C4-2B (cell line): Measurements from ENCODE around the gene IQGAP2.

Experiments used
- ZFX ChIP-seq: fragments of 450-650 bp; IDR thresholded peaks from 2 replicates; pipeline ENCODE4 v1.6.1; 2017
- TF ChIP-seq, protein P1 (sequence below): fragments of 450-650 bp; conservative IDR thresholded peaks from 2 replicates; pipeline ENCODE4 v1.5.1; 2017; ENCODE audit warnings: mild to moderate bottlenecking

DNA sequence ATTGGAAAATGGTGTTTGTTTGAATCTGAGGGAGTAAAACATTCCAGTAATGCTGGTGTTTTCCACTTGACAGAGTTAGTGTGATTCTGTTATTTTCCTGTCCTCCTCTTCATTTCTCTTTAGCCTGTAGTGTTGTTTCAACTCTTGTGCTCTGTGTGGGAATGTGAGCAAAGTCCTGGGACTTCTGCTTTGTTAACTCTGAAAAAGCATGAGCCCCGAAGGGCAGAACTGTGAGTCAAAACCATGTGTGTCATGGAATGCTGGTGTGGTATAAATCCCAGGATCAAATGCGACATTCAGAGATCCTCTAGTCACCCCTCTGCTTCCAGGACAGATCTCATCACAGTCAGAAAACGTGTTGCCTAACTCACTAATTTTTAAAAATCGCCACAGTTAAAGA is 321.8 kb downstream of the IQGAP2 start:
- TF ChIP-seq, protein P1, sequence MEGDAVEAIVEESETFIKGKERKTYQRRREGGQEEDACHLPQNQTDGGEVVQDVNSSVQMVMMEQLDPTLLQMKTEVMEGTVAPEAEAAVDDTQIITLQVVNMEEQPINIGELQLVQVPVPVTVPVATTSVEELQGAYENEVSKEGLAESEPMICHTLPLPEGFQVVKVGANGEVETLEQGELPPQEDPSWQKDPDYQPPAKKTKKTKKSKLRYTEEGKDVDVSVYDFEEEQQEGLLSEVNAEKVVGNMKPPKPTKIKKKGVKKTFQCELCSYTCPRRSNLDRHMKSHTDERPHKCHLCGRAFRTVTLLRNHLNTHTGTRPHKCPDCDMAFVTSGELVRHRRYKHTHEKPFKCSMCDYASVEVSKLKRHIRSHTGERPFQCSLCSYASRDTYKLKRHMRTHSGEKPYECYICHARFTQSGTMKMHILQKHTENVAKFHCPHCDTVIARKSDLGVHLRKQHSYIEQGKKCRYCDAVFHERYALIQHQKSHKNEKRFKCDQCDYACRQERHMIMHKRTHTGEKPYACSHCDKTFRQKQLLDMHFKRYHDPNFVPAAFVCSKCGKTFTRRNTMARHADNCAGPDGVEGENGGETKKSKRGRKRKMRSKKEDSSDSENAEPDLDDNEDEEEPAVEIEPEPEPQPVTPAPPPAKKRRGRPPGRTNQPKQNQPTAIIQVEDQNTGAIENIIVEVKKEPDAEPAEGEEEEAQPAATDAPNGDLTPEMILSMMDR: no peak
- no peak for TF ChIP-seq ZFX
